Gastrocnemius medialis (tissue), 4 donors: ENCODE data around the gene CAMTA1. TPM values are rescaled to one million over a fixed set of nuclear protein-coding genes. Genes with fewer than 3 reads are reported as not detected.

ENCODE experiments used
- ATAC-seq, 2 donors: fragments of 150-250 bp; one replicate each; pipeline ENCODE4 v1.9.1; 2016
- DNase-seq, 2 donors: peaks; one replicate each; pipeline ENCODE4 v3.0.0-alpha.2; 2019
- H3K27ac ChIP-seq, 4 donors: fragments of 200-600 bp; sonication (generic); 1 replicate in 1 of 4; 2 replicates in 3 of 4; pipeline ENCODE4 v1.5.1; 2016 to 2018; ENCODE audit warnings: mild to moderate bottlenecking in 2 of 4, moderate library complexity in 1 of 4
- H3K27me3 ChIP-seq, 3 donors: fragments of 200-600 bp; sonication (generic) in 2 of 3; 1 replicate in 1 of 3; 2 replicates in 2 of 3; pipeline versions ENCODE4 v1.5.1 to v1.6.0; 2016 to 2019; ENCODE audit warnings: mild to moderate bottlenecking in 1 of 3, moderate library complexity in 1 of 3
- H3K36me3 ChIP-seq, 2 donors: fragments of 200-600 bp; sonication (generic) in 1 of 2; one replicate each; pipeline ENCODE4 v1.5.1; 2017 to 2018
- H3K4me1 ChIP-seq, 2 donors: fragments of 200-600 bp; sonication (generic) in 1 of 2; one replicate each; pipeline ENCODE4 v1.5.1; 2016 to 2017; ENCODE audit warnings: mild to moderate bottlenecking in 2 of 2
- H3K4me3 ChIP-seq, 4 donors: fragments of 200-600 bp; sonication (generic) in 3 of 4; 1 replicate in 1 of 4; 2 replicates in 3 of 4; pipeline ENCODE4 v1.5.1; 2016 to 2019; ENCODE audit warnings: mild to moderate bottlenecking in 2 of 4
- H3K9me3 ChIP-seq, 3 donors: fragments of 200-600 bp; sonication (generic) in 2 of 3; 1 replicate in 1 of 3; 2 replicates in 2 of 3; pipeline ENCODE4 v1.5.1; 2016 to 2019
- POLR2A ChIP-seq, 2 donors: fragments of 450-650 bp; IDR thresholded peaks; one replicate each; pipeline ENCODE4 v1.6.1; 2017; ENCODE audit warnings: antibody characterized with exemption in 2 of 2, mild to moderate bottlenecking in 2 of 2, moderate library complexity in 2 of 2
- in situ Hi-C, 4 donors: fragments of 200-750 bp; cut with MboI; loops; one replicate each; pipeline versions ENCODE4 v1.15.0 to v1.8.0; 2017; ENCODE audit warnings: low sequenced_read_pairs in 4 of 4
- intact Hi-C: fragments of 100-400 bp; cut with DNase I; formaldehyde crosslinking; loops from one replicate; pipeline ENCODE4 v1.15.1; 2023; ENCODE audit warnings: low total_unique reads
- total RNA-seq, 4 donors: library from RNA; depleted of rRNA; stranded (reverse); fragments of >200 nt; gene quantifications; one replicate each; pipeline versions ENCODE4 v1.1.0 to v1.2.3, GENCODE V29; 2016
- TF ChIP-seq, protein P1 (sequence below), 5 experiments: fragments of 450-650 bp in 3 of 5; fragments of 200-600 bp in 2 of 5; sonication (generic) in 2 of 5; IDR thresholded peaks in 4 of 5; conservative IDR thresholded peaks in 1 of 5; 1 replicate in 4 of 5; 2 replicates in 1 of 5; pipeline ENCODE4 v1.5.1; 2016 to 2019; ENCODE audit warnings: antibody characterized with exemption in 5 of 5, mild to moderate bottlenecking in 3 of 5, moderate library complexity in 3 of 5

CAMTA1 gene
- total RNA-seq, 4 donors from 2014 or later, result 60.5 to 113 (median 70.4) TPM

DNA sequence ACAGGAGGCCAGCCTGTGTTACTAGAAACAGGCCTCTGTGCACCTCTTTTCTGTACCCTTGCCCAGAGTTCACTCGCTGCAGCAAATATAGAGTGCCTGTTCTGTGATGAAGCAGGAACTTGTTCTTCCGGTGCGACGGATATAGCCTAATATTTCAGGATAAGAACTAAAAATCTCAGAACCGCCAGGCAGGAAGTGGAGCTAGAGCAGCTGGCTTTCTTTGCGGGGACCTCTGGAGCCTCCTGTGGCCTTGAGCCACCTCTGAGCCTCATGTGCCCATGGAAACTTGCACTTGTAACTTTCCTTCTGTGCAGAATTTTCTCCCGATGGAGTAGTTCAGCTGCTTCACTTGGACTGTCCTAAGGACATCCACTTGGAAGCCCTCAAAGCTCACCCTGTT is 941.4 kb downstream of the CAMTA1 start:
- no peaks in the 10 kb centered on the region for H3K9me3 ChIP-seq
- intact Hi-C loops, result no loop called here
- H3K4me1 ChIP-seq, result peaks cover 13 to 21% of the 10 kb centered on the region in 2 donors
- no peak for DNase-seq
- no peaks in the 10 kb centered on the region for H3K36me3 ChIP-seq
- in situ Hi-C loops, result no loop called here
- H3K4me3 ChIP-seq, result no peak overlapping the region
- ATAC-seq, result no peak
- H3K27ac ChIP-seq, result no peak overlapping the region
- TF ChIP-seq POLR2A (IDR thresholded peaks at IDR 0.05), result no peak
- TF ChIP-seq, protein P1, sequence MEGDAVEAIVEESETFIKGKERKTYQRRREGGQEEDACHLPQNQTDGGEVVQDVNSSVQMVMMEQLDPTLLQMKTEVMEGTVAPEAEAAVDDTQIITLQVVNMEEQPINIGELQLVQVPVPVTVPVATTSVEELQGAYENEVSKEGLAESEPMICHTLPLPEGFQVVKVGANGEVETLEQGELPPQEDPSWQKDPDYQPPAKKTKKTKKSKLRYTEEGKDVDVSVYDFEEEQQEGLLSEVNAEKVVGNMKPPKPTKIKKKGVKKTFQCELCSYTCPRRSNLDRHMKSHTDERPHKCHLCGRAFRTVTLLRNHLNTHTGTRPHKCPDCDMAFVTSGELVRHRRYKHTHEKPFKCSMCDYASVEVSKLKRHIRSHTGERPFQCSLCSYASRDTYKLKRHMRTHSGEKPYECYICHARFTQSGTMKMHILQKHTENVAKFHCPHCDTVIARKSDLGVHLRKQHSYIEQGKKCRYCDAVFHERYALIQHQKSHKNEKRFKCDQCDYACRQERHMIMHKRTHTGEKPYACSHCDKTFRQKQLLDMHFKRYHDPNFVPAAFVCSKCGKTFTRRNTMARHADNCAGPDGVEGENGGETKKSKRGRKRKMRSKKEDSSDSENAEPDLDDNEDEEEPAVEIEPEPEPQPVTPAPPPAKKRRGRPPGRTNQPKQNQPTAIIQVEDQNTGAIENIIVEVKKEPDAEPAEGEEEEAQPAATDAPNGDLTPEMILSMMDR (IDR thresholded peaks at IDR 0.05 in 4 of 5, conservative IDR thresholded peaks at IDR 0.05 in 1 of 5), result no peak
- H3K27me3 ChIP-seq, result no peaks in the 10 kb centered on the region

DNA sequence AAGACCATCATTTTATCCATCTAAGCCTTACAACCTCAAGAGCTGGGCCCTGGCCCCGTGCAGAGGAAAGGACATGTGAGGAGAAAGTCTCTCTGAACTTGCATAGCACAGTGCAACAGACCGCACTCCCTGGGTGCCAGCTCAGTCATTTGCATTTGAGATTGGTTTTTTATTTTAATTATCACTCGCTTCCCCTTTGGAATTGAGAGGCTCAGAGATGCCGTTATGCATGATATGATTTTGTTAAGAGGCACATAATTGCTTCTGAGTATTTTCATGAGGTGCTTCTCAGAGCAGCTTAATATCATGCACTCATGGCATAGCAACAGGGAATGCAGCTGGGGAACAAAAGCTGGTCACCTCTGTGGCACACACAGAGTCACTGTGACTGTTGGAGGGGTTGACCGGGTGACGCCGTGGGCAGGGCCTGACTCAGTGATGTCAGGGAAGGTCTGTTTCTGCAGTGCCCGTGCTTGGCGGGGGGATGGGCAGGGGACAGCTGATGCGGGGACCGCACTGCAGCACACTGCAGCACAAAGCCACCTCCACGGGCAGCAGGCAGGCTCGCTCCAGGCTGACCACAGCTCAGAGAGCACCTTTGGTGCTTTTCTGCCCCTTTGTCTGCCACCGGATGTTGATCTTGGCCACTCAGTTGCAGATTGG is 942.7 kb downstream of the CAMTA1 start:
- Histone ChIP-seq H3K4me3 (no peak overlapping the region), H3K27me3 (no peaks in the 10 kb centered on the region), H3K9me3 (no peaks in the 10 kb centered on the region), H3K36me3 (no peaks in the 10 kb centered on the region), H3K4me1 (peaks cover 3 to 8% of the 10 kb centered on the region in 2 donors), H3K27ac (no peak overlapping the region)
- ATAC-seq, result no peak
- intact Hi-C loops (no loop called here), in situ Hi-C loops (no loop called here)
- no peak for TF ChIP-seq POLR2A (IDR thresholded peaks at IDR 0.05)
- TF ChIP-seq, protein P1 (IDR thresholded peaks at IDR 0.05 in 4 of 5, conservative IDR thresholded peaks at IDR 0.05 in 1 of 5), result no peak
- DNase-seq, result no peak

DNA sequence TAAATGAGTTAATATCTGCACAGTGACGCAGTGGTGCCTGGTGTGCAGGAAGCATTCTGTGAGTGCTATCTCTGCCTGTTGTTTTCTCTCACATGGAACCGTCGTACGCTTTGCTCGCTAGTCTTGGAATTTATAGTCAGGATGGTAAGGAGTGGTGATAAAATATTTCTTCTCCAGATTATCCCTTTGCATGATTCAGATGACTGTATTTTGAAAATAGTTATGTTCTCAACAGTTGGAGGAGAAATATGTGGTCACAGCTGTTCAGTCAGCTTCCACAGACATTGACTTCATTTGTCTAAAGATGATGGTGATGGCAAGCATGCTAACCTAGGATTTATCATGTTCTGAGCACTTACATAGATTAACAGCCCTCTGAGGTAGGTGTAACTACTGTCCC is 944.5 kb downstream of the CAMTA1 start:
- H3K4me3 ChIP-seq, result no peak overlapping the region
- intact Hi-C loops, result no loop called here
- DNase-seq, result no peak
- H3K9me3 ChIP-seq, result no peaks in the 10 kb centered on the region
- in situ Hi-C loops, result no loop called here
- TF ChIP-seq POLR2A (IDR thresholded peaks at IDR 0.05), result no peak
- TF ChIP-seq, protein P1 (IDR thresholded peaks at IDR 0.05 in 4 of 5, conservative IDR thresholded peaks at IDR 0.05 in 1 of 5), result no peak
- H3K4me1 ChIP-seq, result peaks cover 3 to 7% of the 10 kb centered on the region in 2 donors
- no peak for ATAC-seq
- H3K36me3 ChIP-seq, result no peaks in the 10 kb centered on the region
- H3K27me3 ChIP-seq, result no peaks in the 10 kb centered on the region
- H3K27ac ChIP-seq, result no peak overlapping the region

DNA sequence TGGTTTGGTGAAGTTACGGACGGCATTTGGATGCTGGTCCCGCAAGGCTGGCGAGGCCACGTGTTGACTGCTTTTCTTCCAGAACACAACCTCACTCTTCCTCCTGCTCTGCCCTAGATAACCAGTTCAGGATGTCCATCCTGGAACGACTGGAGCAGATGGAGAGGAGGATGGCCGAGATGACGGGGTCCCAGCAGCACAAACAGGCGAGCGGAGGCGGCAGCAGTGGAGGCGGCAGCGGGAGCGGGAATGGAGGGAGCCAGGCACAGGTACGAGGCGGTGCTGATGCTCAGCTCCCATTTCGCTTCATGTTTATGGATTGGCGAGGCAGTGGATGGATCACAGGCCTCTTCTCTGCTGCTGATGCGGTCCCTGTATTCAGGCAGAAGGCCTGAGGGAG is 947.1 kb downstream of the CAMTA1 start:
- H3K27me3 ChIP-seq, result no peaks in the 10 kb centered on the region
- TF ChIP-seq, protein P1 (IDR thresholded peaks at IDR 0.05 in 4 of 5, conservative IDR thresholded peaks at IDR 0.05 in 1 of 5), result no peak
- no peak for TF ChIP-seq POLR2A (IDR thresholded peaks at IDR 0.05)
- ATAC-seq (no peak), DNase-seq (no peak)
- no peak overlapping the region for H3K27ac ChIP-seq
- in situ Hi-C loops, result no loop called here
- H3K4me3 ChIP-seq, result no peak overlapping the region
- no peaks in the 10 kb centered on the region for H3K9me3 ChIP-seq
- no peaks in the 10 kb centered on the region for H3K36me3 ChIP-seq
- H3K4me1 ChIP-seq, result no peaks in the 10 kb centered on the region
- intact Hi-C loops, result no loop called here

DNA sequence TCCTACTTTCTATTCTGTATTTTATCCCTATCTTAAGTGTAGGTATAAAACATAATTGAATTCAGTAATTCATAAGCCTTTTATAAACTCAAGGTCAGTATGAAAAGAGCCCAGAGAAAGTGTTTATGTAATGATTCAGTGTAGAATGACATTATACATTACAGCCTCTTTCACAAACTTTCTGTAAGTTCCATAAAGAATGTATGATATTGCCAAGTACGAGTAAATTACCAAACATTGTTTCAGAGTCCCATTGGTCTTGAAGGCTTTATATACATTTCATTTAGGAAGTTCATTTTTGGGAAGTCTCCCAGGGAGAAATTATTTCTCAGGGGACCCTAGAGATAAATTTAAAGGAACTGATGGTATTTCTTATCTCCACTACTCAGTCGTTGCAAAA is 948.0 kb downstream of the CAMTA1 start:
- Histone ChIP-seq H3K27me3 (no peaks in the 10 kb centered on the region), H3K4me3 (no peak overlapping the region), H3K36me3 (no peaks in the 10 kb centered on the region), H3K27ac (no peak overlapping the region), H3K4me1 (no peaks in the 10 kb centered on the region), H3K9me3 (no peaks in the 10 kb centered on the region)
- TF ChIP-seq POLR2A (IDR thresholded peaks at IDR 0.05), result no peak
- in situ Hi-C loops (no loop called here), intact Hi-C loops (no loop called here)
- ATAC-seq (no peak), DNase-seq (no peak)
